HepG2 (cell line): ENCODE measurements around the gene NRN1L. TPM values are rescaled to one million over a fixed set of nuclear protein-coding genes. Genes with fewer than 3 reads are reported as not detected.

Experiments used
- BCLAF1 ChIP-seq: fragments of 450-650 bp; IDR thresholded peaks from 2 replicates; pipeline ENCODE4 v1.6.1; 2017; ENCODE audit warnings: mild to moderate bottlenecking
- CENPT ChIP-seq: sonication (generic); formaldehyde crosslinking; IDR thresholded peaks from 2 replicates; pipeline ENCODE4 v1.8.0; 2022; ENCODE audit warnings: low read depth, mild to moderate bottlenecking, moderate library complexity, missing genetic modification reagents
- GABPA ChIP-seq, 2 experiments: IDR thresholded peaks; 2 replicates each; pipeline ENCODE4 v1.6.1; 2011 to 2016; ENCODE audit warnings: low read depth in 2 of 2, low read length in 1 of 2, missing biosample characterization in 1 of 2, missing genetic modification characterization in 1 of 2
- GATA4 ChIP-seq: sonication (generic); IDR thresholded peaks from 2 replicates; pipeline ENCODE4 v1.6.1; 2016; ENCODE audit warnings: antibody characterized with exemption, low read depth, borderline replicate concordance
- HNRNPK ChIP-seq: fragments of 200-400 bp; formaldehyde crosslinking; IDR thresholded peaks from 2 replicates; pipeline ENCODE4 v1.6.1; 2018; ENCODE audit warnings: low read length, low read depth, moderate library complexity, mild to moderate bottlenecking; ENCODE audit not compliant: poor library complexity, severe bottlenecking
- MAZ ChIP-seq, 2 experiments: sonication (generic) in 1 of 2; formaldehyde crosslinking in 1 of 2; IDR thresholded peaks; 2 replicates each; pipeline versions ENCODE4 v1.5.0 to v1.6.1; 2012 to 2020; ENCODE audit warnings: low read depth in 2 of 2, mild to moderate bottlenecking in 2 of 2, borderline replicate concordance in 1 of 2, improper control_type of control experiment in 1 of 2, low read length in 1 of 2, missing genetic modification reagents in 1 of 2, moderate library complexity in 1 of 2
- MTERF4 ChIP-seq: sonication (generic); formaldehyde crosslinking; IDR thresholded peaks from 2 replicates; pipeline ENCODE4 v1.8.0; 2023; ENCODE audit warnings: mild to moderate bottlenecking, missing genetic modification reagents
- MXI1 ChIP-seq: IDR thresholded peaks from 3 replicates; pipeline ENCODE4 v1.6.1; 2012; ENCODE audit warnings: low read depth, low read length, inconsistent platforms, borderline replicate concordance
- RARG ChIP-seq: sonication (generic); formaldehyde crosslinking; IDR thresholded peaks from 2 replicates; pipeline ENCODE4 v1.4.0; 2020; ENCODE audit warnings: low read depth, mild to moderate bottlenecking, missing genetic modification reagents
- REXO4 ChIP-seq: sonication (generic); formaldehyde crosslinking; IDR thresholded peaks from 2 replicates; pipeline ENCODE4 v1.8.0; 2022; ENCODE audit warnings: missing genetic modification reagents, mild to moderate bottlenecking, borderline replicate concordance
- THYN1 ChIP-seq: sonication (generic); formaldehyde crosslinking; IDR thresholded peaks from 2 replicates; pipeline ENCODE4 v1.8.1; 2023; ENCODE audit warnings: low read depth, mild to moderate bottlenecking, moderate library complexity, missing genetic modification reagents, borderline replicate concordance
- ZBTB38 ChIP-seq: sonication (generic); formaldehyde crosslinking; IDR thresholded peaks from 2 replicates; pipeline ENCODE4 v1.5.1; 2020; ENCODE audit warnings: mild to moderate bottlenecking, missing genetic modification reagents
- ZFP37 ChIP-seq: sonication (generic); formaldehyde crosslinking; IDR thresholded peaks from 2 replicates; pipeline ENCODE4 v1.4.0; 2020; ENCODE audit warnings: missing genetic modification reagents, borderline replicate concordance
- ZFY ChIP-seq: sonication (generic); formaldehyde crosslinking; IDR thresholded peaks from 2 replicates; pipeline ENCODE4 v1.4.0; 2020; ENCODE audit warnings: missing genetic modification reagents
- ZNF484 ChIP-seq: sonication (generic); formaldehyde crosslinking; IDR thresholded peaks from 2 replicates; pipeline ENCODE4 v1.5.1; 2020; ENCODE audit warnings: mild to moderate bottlenecking, low read depth, missing genetic modification reagents, borderline replicate concordance
- ZNF510 ChIP-seq: sonication (generic); formaldehyde crosslinking; IDR thresholded peaks from 2 replicates; pipeline ENCODE4 v1.4.0; 2020; ENCODE audit warnings: low read depth, mild to moderate bottlenecking, missing genetic modification reagents
- ZNF557 ChIP-seq: sonication (generic); formaldehyde crosslinking; IDR thresholded peaks from 2 replicates; pipeline ENCODE4 v1.4.0; 2020; ENCODE audit warnings: missing genetic modification reagents
- ZNF572 ChIP-seq: sonication (generic); formaldehyde crosslinking; IDR thresholded peaks from 2 replicates; pipeline ENCODE4 v1.5.1; 2020; ENCODE audit warnings: mild to moderate bottlenecking, missing genetic modification reagents
- ZNF710 ChIP-seq: sonication (generic); formaldehyde crosslinking; IDR thresholded peaks from 2 replicates; pipeline ENCODE4 v1.5.0; 2020; ENCODE audit warnings: mild to moderate bottlenecking, missing genetic modification reagents, borderline replicate concordance
- polyA plus RNA-seq, 8 experiments: library from polyadenylated mRNA; depleted of rRNA in 3 of 8; stranded (reverse) in 7 of 8; unstranded in 1 of 8; fragments of >200 nt; fragmentation: Illumina TruSeq in 4 of 8; extraction: Trizol in 4 of 8; gene quantifications; 2 replicates each; pipeline versions ENCODE4 v1.2.1 to v1.2.3, GENCODE V29; 2011 to 2016; ENCODE audit warnings: low read depth in 4 of 8, missing spikeins in 1 of 8, mixed read lengths in 1 of 8; ENCODE audit not compliant: insufficient read depth in 1 of 8
- total RNA-seq, 5 experiments: library from RNA; depleted of rRNA; stranded (reverse); fragments of >200 nt; fragmentation: Illumina TruSeq; extraction: Trizol; gene quantifications; 2 replicates each; pipeline ENCODE4 v1.2.3, GENCODE V29; 2016; ENCODE audit warnings: low read depth in 1 of 5

NRN1L gene
- total and polyA plus RNA-seq, 2 of the 13 experiments (the other 11 are each of a cell fraction or from before 2014, with no cell fraction given): 0.53 to 1.2 TPM

- TF ChIP-seq BCLAF1: no peak
- TF ChIP-seq HNRNPK: peak; percentile 56
- TF ChIP-seq ZFP37 (CRISPR knock-in tag): 0 out of 2 replicates have a peak, but pooled peaks have one; percentile 53
- peak; percentile 81; the same call in 1 of the 2 replicates for TF ChIP-seq MTERF4
- peak; percentile 84; the same call in 1 of the 2 replicates for TF ChIP-seq ZNF572 (CRISPR knock-in tag)
- TF ChIP-seq RARG (CRISPR knock-in tag): peak; percentile 84; the same call in 1 of the 2 replicates
- TF ChIP-seq ZNF557 (CRISPR knock-in tag): 0 out of 2 replicates have a peak, but pooled peaks have one; percentile 57
- peak; percentile 77; the same call in 1 of the 3 replicates for TF ChIP-seq MXI1
- TF ChIP-seq THYN1 (CRISPR knock-in tag): no peak
- TF ChIP-seq MAZ (IDR thresholded peaks at IDR 0.05; ENCODE audit: borderline replicate concordance, low read depth, low read length): peak; percentile 97
- TF ChIP-seq MAZ (CRISPR knock-in tag; IDR thresholded peaks at IDR 0.05; ENCODE audit: low read depth): peak; percentile 99
- 0 out of 2 replicates have a peak, but pooled peaks have one; percentile 33 for TF ChIP-seq ZNF710 (CRISPR knock-in tag)
- peak; percentile 95 for TF ChIP-seq ZFY (CRISPR knock-in tag)
- no peak for TF ChIP-seq REXO4 (CRISPR knock-in tag)
- no peak; the same call in 1 of the 2 replicates for TF ChIP-seq ZNF510 (CRISPR knock-in tag)
- no peak for TF ChIP-seq CENPT (CRISPR knock-in tag)
- TF ChIP-seq ZNF484 (CRISPR knock-in tag): no peak
- peak; percentile 96 for TF ChIP-seq ZBTB38 (CRISPR knock-in tag)
- TF ChIP-seq GATA4: peak; percentile 45; the same call in 1 of the 2 replicates
- peak; percentile 98 for TF ChIP-seq GABPA (IDR thresholded peaks at IDR 0.05; ENCODE audit: low read depth, low read length)
- peak; percentile 96 for TF ChIP-seq GABPA (CRISPR knock-in tag; IDR thresholded peaks at IDR 0.05; ENCODE audit: low read depth)
Measured at GRCh38 chr16:67872631-67873434, 11.9 kb upstream of the NRN1L start, which contains the start of gene EDC4 (continued).
